HL-60 (cell line): ENCODE results near the gene THOC3.
"Not testable (repeated sequence)": the region's sequence is repeated elsewhere in the genome, so short reads cannot be mapped to it uniquely, and the experiment has no call there.

ENCODE experiments used
- CTCF ChIP-seq: IDR thresholded peaks from one replicate; pipeline ENCODE4 v1.5.1; 2011; ENCODE audit warnings: low read length, control low read depth, inconsistent platforms; ENCODE audit not compliant: insufficient read depth
- GABPA ChIP-seq: IDR thresholded peaks from 2 replicates; pipeline ENCODE4 v1.6.1; 2012; ENCODE audit warnings: low read depth
- POLR2AphosphoS5 ChIP-seq: IDR thresholded peaks from 2 replicates; pipeline ENCODE4 v1.6.1; 2012; ENCODE audit warnings: low read depth
- REST ChIP-seq: IDR thresholded peaks from 2 replicates; pipeline ENCODE4 v1.6.1; 2012; ENCODE audit warnings: low read depth; ENCODE audit not compliant: insufficient replicate concordance
- SPI1 ChIP-seq: IDR thresholded peaks from 2 replicates; pipeline ENCODE4 v1.6.1; 2012; ENCODE audit warnings: low read depth, mild to moderate bottlenecking, borderline replicate concordance

DNA sequence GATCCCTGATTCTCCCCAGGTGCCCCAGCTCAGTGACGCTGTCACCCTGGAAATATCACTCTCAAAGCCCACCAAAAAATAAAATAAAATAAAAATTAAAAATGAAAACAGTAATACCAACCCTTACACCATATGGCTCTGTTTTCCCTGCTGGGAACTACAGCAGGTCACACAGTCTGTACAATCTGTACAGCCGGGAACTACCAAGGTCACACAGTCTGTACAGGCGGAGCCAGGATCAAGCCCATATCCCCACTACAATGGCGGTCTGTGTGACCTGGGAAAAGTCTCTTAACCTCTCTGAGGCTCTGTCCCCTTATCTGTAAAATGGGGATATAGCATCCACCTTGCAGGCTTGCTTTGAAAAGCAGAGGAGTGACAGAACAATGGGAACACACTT is 29.4 kb upstream of the THOC3 start:
- not testable (repeated sequence) for TF ChIP-seq CTCF, POLR2AphosphoS5, REST, GABPA, SPI1
